Mucosa of descending colon (tissue), 3 donors: ENCODE data around the gene ZDHHC19. TPM values are rescaled to one million over a fixed set of nuclear protein-coding genes. Genes with fewer than 3 reads are reported as not detected.

Experiments
- ATAC-seq: fragments of 200-7000 bp; cut with Tn5 transposase; one replicate; pipeline ENCODE4 v1.9.1; 2020; ENCODE audit warnings: mild to moderate bottlenecking, moderate library complexity
- DNase-seq, 3 donors: peaks; one replicate each; pipeline ENCODE4 v3.0.0-alpha.2; 2020
- H3K36me3 ChIP-seq: fragments of 200-600 bp; one replicate; pipeline ENCODE4 v1.8.0; 2021; ENCODE audit warnings: low read depth, mild to moderate bottlenecking
- H3K4me1 ChIP-seq: fragments of 200-600 bp; one replicate; pipeline ENCODE4 v1.8.0; 2021; ENCODE audit warnings: low read depth, mild to moderate bottlenecking
- H3K4me3 ChIP-seq: fragments of 200-600 bp; one replicate; pipeline ENCODE4 v1.8.0; 2021; ENCODE audit warnings: mild to moderate bottlenecking
- H3K9me3 ChIP-seq: fragments of 200-600 bp; one replicate; pipeline ENCODE4 v1.8.0; 2021; ENCODE audit warnings: mild to moderate bottlenecking
- intact Hi-C, 2 donors: fragments of 100-400 bp; cut with DNase I in 1 of 2; cut with micrococcal nuclease in 1 of 2; formaldehyde crosslinking; loops; one replicate each; pipeline versions ENCODE4 v1.11.0 to v1.11.1; 2022; cut with DNase I, micrococcal nuclease
- total RNA-seq, 3 donors: library from RNA; stranded (reverse); fragmentation: NEBNext Ultra II Directional in 2 of 3; extraction: Animal tissue kit (Norgen Biotek cat#: 25700) in 2 of 3; gene quantifications; one replicate each; pipeline versions ENCODE4 v1.2.1 to v1.2.4, GENCODE V29; 2021 to 2023
- TF ChIP-seq, protein P1 (sequence below): fragments of 200-600 bp; IDR thresholded peaks from one replicate; pipeline ENCODE4 v1.8.0; 2022; ENCODE audit warnings: antibody characterized with exemption, mild to moderate bottlenecking
- donor health status: DM: no; HTN: no; CAD: no; lungs with moderate emphysema.
- donor health status: DM: no; HTN: no; CAD: no.
- donor health status: DM: no; HTN: yes; CAD: no.

ZDHHC19 gene
- total RNA-seq, 3 donors from 2014 or later, result not detected

DNA sequence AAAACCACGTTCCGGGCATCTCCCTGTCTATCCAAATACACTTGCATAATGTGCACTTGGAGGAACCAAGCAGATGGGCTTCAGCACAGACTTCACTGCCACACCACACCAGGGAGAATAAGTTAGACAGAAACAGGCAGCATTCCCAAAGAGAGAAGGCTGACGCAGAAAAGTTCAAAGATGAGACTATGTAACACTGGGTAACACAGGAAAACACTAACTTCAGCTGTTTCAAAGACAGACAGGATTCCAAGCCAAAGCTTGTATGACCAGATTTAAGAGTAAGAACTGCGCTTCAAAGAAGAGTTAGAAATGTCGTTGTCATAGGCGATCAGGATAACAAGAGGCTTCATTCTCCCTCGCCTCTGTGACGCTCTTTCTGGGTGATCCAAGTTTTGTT, 25.0 kb upstream of the ZDHHC19 start:
- no peak for DNase-seq
- intact Hi-C loops, result no loop called here
- no peaks in the 10 kb centered on the region for H3K4me1 ChIP-seq
- H3K36me3 ChIP-seq, result no peaks in the 10 kb centered on the region
- H3K4me3 ChIP-seq, result no peak overlapping the region
- TF ChIP-seq, protein P1, sequence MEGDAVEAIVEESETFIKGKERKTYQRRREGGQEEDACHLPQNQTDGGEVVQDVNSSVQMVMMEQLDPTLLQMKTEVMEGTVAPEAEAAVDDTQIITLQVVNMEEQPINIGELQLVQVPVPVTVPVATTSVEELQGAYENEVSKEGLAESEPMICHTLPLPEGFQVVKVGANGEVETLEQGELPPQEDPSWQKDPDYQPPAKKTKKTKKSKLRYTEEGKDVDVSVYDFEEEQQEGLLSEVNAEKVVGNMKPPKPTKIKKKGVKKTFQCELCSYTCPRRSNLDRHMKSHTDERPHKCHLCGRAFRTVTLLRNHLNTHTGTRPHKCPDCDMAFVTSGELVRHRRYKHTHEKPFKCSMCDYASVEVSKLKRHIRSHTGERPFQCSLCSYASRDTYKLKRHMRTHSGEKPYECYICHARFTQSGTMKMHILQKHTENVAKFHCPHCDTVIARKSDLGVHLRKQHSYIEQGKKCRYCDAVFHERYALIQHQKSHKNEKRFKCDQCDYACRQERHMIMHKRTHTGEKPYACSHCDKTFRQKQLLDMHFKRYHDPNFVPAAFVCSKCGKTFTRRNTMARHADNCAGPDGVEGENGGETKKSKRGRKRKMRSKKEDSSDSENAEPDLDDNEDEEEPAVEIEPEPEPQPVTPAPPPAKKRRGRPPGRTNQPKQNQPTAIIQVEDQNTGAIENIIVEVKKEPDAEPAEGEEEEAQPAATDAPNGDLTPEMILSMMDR, result no peak
- H3K9me3 ChIP-seq, result no peaks in the 10 kb centered on the region
- ATAC-seq, result no peak

GRCh38 chr3:196235452-196236122, 24.4 kb upstream of the ZDHHC19 start:
- Histone ChIP-seq H3K9me3 (no peaks in the 10 kb centered on the region), H3K36me3 (no peaks in the 10 kb centered on the region), H3K4me3 (no peak overlapping the region), H3K4me1 (no peaks in the 10 kb centered on the region)
- ATAC-seq (no peak), DNase-seq (no peak)
- intact Hi-C loops, result no loop called here
- TF ChIP-seq, protein P1, result no peak

- intact Hi-C loops, result no loop called here
- H3K36me3 ChIP-seq, result no peaks in the 10 kb centered on the region
- TF ChIP-seq, protein P1, result no peak
- no peak overlapping the region for H3K4me3 ChIP-seq
- no peaks in the 10 kb centered on the region for H3K4me1 ChIP-seq
- DNase-seq (no peak), ATAC-seq (no peak)
- no peaks in the 10 kb centered on the region for H3K9me3 ChIP-seq
Observed at GRCh38 chr3:196232882-196233251, 21.7 kb upstream of the ZDHHC19 start.

GRCh38 chr3:196232154-196232881, 21.1 kb upstream of the ZDHHC19 start:
- no peak overlapping the region for H3K4me3 ChIP-seq
- intact Hi-C loops, result no loop called here
- no peaks in the 10 kb centered on the region for H3K36me3 ChIP-seq
- H3K4me1 ChIP-seq, result no peaks in the 10 kb centered on the region
- TF ChIP-seq, protein P1, result no peak
- ATAC-seq (peak; percentile 20), DNase-seq (no peak)
- no peaks in the 10 kb centered on the region for H3K9me3 ChIP-seq

- intact Hi-C loops, result no loop called here
- Histone ChIP-seq H3K36me3 (no peaks in the 10 kb centered on the region), H3K4me1 (no peaks in the 10 kb centered on the region), H3K9me3 (no peaks in the 10 kb centered on the region), H3K4me3 (no peak overlapping the region)
- ATAC-seq (peak; percentile 26), DNase-seq (no peak)
- TF ChIP-seq, protein P1, result no peak
Observed at GRCh38 chr3:196227629-196228493, 16.7 kb upstream of the ZDHHC19 start.
